Amniotic stem cell (primary cell): ENCODE data around the gene UPK3BL1.
"Not testable (repeated sequence)": the region's sequence is repeated elsewhere in the genome, so short reads cannot be mapped to it uniquely, and the experiment has no call there.

ENCODE experiments used
- DNase-seq: peaks from one replicate; lab custom pipeline; 2025; lab: John Stamatoyannopoulos, UW

UPK3BL1 gene

GRCh38 chr7:102627271-102627904 is 15.2 kb downstream of the UPK3BL1 start:
- not testable (repeated sequence) for DNase-seq

GRCh38 chr7:102618122-102618521 is 24.5 kb downstream of the UPK3BL1 start:
- DNase-seq, result not testable (repeated sequence)

GRCh38 chr7:102616507-102617125 is 26.0 kb downstream of the UPK3BL1 start, which contains the start of gene RASA4:
Gene RASA4, minus strand, starts transcription at chr7:102616756. Its CDS starts 67 bp downstream, at chr7:102616689.
- not testable (repeated sequence) for DNase-seq

GRCh38 chr7:102615930-102616329 is 26.7 kb downstream of the UPK3BL1 start:
- not testable (repeated sequence) for DNase-seq

GRCh38 chr7:102614873-102615272 is 27.7 kb downstream of the UPK3BL1 start:
- DNase-seq, result not testable (repeated sequence)

- DNase-seq, result not testable (repeated sequence)
Observed at GRCh38 chr7:102614346-102614697, 28.3 kb downstream of the UPK3BL1 start.

GRCh38 chr7:102613575-102614345 is 28.8 kb downstream of the UPK3BL1 start:
- not testable (repeated sequence) for DNase-seq

GRCh38 chr7:102611675-102612325 is 30.8 kb downstream of the UPK3BL1 start:
- not testable (repeated sequence) for DNase-seq

- DNase-seq, result not testable (repeated sequence)
Observed at GRCh38 chr7:102611013-102611674, 31.4 kb downstream of the UPK3BL1 start.

GRCh38 chr7:102610441-102610840 is 32.1 kb downstream of the UPK3BL1 start:
- DNase-seq, result not testable (repeated sequence)

- DNase-seq, result not testable (repeated sequence)
Observed at GRCh38 chr7:102609734-102610133, 32.9 kb downstream of the UPK3BL1 start.

GRCh38 chr7:102606848-102607247 is 35.7 kb downstream of the UPK3BL1 start:
- DNase-seq, result not testable (repeated sequence)

- not testable (repeated sequence) for DNase-seq
Observed at GRCh38 chr7:102604431-102605145, 38.0 kb downstream of the UPK3BL1 start.

GRCh38 chr7:102602317-102602716 is 40.3 kb downstream of the UPK3BL1 start:
- not testable (repeated sequence) for DNase-seq

GRCh38 chr7:102599699-102600098 is 42.9 kb downstream of the UPK3BL1 start:
- not testable (repeated sequence) for DNase-seq

GRCh38 chr7:102596036-102596435 is 46.6 kb downstream of the UPK3BL1 start:
- DNase-seq, result not testable (repeated sequence)

GRCh38 chr7:102593637-102594334 is 48.8 kb downstream of the UPK3BL1 start:
- DNase-seq, result not testable (repeated sequence)

- DNase-seq, result not testable (repeated sequence)
Observed at GRCh38 chr7:102592477-102593019, 50.0 kb downstream of the UPK3BL1 start.

- DNase-seq, result not testable (repeated sequence)
Observed at GRCh38 chr7:102589857-102590256, 52.7 kb downstream of the UPK3BL1 start.
